ENCODE results near the gene KIFC3.
"Not testable (repeated sequence)": the region's sequence is repeated elsewhere in the genome, so short reads cannot be mapped to it uniquely, and the experiment has no call there.

KIFC3 gene

DNA sequence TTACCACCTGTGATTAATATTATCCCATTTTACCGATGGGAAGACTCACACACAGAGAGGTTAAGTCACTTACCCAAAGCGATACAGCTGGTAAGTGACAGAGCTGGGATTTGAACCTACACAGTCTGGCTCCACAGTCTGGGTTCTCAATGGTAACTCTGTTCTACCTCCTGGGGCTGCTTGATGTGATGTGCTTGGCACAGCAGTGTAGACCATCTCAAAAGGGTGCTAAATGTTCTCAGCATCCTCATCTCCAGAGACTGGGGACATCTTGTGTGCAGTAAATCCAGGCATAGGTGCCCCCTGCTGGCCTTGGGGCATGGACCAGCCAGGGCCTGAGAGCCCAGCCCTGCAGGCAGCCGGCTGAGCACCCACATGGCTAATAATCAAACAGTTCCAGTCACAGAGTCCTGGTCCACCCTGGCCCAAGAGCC lies 82.1 kb downstream of the KIFC3 start:
- peak; percentile 12 for DNase-seq

DNA sequence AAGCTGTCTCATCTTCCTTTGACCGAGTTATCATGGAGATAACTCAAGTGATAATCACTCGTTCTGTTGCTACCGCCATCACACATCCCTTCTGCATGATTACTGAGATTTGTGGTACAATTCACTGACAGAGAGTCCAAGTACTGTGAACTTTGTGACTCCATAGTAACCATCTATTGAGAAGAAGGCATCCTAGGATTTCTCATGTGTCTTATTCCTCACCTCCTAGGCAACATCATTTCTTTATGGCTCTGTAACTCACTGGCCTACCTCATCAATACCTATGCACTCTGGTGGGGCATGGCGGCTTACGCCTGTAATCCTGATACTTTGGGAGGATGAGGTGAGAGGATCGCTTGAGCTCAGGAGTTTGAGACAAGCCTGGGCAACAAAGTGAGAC lies 88.2 kb downstream of the KIFC3 start:
- DNase-seq: no peak

DNA sequence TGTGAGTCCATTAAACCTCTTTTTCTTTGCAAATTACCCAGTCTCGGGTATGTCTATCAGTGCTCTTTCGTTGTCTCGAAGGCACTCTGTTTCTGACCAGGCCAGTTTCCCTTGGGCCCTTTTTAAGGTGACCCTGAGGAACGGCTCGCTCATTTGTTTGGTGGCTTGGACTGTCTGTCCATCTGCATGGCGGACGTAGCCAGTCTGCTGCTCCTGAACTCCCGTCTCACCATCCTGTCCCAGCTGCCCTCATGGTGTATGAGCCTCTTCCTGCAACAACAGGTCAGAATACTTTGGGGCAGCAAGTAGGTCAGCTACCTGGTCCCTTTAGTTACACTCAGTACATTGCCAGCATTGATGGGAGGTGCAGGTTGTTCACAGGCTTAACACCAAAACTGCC lies 88.7 kb downstream of the KIFC3 start:
- no peak for DNase-seq

DNA sequence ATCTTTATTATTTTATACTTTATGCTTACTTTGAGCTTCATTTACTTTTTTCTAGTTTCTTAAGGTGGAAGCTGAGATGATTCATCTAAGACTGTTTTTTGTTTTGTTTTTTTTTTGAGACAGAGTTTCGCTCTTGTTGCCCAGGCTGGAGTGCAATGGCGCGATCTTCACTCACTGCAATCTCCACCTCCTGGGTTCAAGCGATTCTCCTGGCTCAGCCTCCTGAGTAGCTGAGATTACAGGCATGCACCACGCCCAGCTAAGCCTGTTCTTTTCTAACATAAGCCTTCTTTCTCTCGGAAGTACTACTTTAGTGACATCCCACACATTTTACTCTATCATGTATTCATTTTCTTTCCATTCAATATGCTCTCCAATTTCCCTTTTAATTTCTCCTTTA lies 89.7 kb downstream of the KIFC3 start:
- not testable (repeated sequence) for DNase-seq

DNA sequence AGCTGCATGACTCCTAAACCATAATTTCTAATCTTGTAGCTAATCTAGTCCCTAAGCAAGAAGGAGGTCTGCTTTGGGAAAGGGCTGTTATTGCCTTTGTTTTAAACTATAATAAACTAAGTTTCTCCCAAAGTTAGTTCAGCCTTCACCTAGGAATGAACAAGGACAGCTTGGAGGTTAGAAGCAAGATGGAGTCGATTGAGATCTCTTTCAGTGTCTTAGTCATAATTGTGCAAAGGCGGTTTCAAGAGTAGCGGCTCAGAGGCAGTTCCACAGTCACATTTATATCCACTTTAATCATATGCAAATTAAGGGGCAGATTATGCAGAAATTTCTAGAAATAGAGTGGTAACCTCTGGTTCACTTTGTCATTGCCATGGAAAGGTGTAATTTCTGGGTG lies 90.3 kb downstream of the KIFC3 start:
- DNase-seq: no peak

DNA sequence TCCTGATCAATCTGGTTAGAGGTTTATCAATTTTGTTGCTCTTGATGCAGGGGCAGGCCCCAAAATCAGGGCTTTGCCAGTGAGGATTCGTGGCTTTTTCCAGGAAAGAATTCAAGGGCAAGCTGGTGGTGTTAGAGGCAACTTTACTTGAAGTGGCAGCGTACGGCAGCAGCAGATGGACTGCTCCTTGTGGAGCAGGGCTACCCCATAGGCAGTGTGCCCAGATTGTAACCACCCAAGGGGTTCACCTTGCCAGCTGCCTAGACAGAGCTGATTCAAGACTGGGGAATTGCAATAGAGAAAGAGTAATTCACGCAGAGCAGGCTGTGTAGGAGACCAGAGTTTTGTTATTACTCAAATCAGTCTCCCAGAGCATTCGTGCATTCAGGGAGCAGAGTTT lies 90.9 kb downstream of the KIFC3 start:
- no peak for DNase-seq

DNA sequence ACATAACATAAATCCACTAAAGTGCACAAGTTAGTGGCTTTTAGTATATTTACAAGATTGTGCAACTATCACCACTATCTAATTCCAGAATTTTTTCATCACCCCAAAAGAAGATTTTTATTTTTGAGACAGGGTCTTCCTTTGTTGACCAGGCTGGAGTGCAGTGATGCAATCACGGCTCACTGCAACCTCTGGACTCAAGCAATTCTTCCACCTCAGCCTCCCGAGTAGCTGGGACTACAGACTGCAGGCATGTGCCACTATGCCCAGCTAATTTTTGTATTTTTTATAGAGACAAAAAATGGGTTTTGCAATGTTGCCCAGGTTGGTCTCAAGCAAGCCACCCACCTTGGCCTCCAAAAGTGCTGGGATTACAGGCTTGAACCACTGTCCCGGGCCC lies 92.6 kb downstream of the KIFC3 start:
- no peak for DNase-seq

All from NCI-H69 (cell line).